Stimulated activated CD8-positive, alpha-beta memory T cell treated with anti-CD3 and anti-CD28 coated beads, Interleukin-7, amount 100 ng/mL, for 1 hour (primary cell): Measurements from ENCODE around the gene TMEM150A.
"Not testable (repeated sequence)": the region's sequence is repeated elsewhere in the genome, so short reads cannot be mapped to it uniquely, and the experiment has no call there.

Experiments used
- DNase-seq, 2 donors: peaks; one replicate each; pipeline ENCODE4 v3.0.0-alpha.2; 2020; ENCODE audit warnings: low read depth in 2 of 2

Gene TMEM150A, protein sequence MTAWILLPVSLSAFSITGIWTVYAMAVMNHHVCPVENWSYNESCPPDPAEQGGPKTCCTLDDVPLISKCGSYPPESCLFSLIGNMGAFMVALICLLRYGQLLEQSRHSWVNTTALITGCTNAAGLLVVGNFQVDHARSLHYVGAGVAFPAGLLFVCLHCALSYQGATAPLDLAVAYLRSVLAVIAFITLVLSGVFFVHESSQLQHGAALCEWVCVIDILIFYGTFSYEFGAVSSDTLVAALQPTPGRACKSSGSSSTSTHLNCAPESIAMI

DNA sequence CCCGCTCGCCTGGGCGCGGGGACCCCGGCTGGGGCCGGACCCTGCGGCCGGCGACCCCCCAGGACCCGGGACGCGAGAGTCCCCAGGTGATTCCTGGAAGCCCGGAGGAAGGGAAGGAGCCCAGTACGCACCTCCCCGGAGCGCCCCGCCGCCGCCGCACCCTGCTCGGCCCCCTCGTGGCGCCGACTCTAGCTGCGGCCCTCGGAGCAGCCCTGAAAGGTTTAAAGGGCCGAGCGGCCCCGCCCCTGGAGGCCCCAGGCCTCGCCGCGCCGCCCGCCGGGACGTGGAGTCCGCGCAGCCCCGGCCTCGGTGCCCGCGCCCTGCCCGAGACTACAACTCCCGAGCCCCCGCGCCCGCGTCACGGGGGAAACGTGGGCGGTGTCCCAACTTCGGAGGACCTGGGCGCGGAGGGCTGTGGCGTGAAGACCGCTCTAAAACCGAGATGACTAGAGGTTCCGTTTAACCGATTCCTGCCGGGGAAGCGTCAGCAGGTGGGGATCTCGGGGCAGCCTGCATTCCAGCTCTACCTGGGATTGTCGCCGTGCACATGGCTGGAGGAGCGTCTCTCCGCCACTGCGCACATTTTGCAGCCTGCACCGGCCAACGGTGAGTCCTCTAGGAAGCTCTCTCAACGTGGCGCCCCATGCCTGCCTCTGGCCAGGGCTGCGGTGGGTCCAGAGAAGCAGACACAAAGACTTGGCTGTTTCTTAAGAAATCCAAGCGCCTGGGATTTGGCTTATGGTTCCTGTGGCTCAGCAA lies at the start of gene TMEM150A:
TSS of gene TMEM150A (minus strand) at position 223 of the 759 bp plus-strand sequence. CDS start 750 bp downstream, outside the sequence.
- peak; percentile 70 to 74 for DNase-seq

DNA sequence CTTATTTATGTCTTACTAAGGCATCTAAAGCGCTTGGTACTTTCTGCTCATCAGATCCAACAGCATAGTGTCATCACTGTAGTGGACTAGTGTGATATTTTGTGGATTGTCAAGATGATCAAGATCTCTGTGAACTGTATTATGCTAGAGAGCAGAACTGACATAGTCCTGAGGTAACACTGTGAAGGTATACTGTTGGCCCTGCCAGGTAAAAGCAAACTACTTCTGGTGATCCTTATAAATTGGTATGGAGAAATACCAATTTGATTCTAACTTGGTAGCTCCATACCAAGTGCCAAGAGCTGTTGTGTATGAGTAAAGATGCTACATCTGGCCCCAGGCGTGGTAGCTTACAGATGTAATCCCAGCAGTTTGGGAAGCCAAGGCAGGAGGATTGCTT lies 49.6 kb upstream of the TMEM150A start:
- no peak for DNase-seq

DNA sequence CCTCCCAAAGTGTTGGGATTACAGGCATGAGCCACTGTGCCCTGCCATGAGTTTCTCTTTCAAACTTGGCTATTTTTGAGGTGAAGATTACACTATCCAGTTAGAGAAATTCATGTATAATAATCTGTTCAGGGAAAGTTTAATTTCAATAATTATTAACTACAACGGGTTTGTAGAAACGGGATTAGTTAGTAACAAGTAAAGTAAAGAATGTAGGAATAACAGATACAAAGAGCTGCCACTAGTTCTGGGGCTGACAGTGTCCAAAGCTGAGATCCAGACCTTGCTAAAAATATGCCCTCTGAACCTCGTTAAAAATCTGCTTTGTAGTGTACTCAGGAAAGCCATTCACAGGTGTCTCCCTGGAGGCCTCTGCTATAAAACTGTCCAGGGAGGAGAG lies 48.6 kb upstream of the TMEM150A start:
- no peak for DNase-seq

DNA sequence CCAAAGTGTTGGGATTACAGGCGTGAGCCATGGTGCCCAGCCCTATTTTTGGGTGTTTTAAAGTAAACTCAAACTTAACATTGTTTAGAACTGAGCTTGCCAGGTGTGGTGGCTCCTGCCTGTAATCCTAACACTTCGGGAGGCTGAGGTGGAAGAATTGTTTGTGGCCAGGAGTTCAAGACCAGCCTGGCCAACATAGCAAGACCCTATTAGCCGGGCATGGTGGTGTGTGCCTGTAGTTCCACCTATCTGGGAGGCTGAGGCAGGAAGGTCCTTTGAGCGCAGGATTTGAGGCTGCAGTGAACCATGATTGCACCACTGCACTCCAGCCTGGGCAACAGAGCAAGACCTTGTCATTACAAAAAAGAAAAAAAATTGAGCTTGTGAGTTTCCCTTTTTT lies 48.0 kb upstream of the TMEM150A start:
- no peak for DNase-seq

DNA sequence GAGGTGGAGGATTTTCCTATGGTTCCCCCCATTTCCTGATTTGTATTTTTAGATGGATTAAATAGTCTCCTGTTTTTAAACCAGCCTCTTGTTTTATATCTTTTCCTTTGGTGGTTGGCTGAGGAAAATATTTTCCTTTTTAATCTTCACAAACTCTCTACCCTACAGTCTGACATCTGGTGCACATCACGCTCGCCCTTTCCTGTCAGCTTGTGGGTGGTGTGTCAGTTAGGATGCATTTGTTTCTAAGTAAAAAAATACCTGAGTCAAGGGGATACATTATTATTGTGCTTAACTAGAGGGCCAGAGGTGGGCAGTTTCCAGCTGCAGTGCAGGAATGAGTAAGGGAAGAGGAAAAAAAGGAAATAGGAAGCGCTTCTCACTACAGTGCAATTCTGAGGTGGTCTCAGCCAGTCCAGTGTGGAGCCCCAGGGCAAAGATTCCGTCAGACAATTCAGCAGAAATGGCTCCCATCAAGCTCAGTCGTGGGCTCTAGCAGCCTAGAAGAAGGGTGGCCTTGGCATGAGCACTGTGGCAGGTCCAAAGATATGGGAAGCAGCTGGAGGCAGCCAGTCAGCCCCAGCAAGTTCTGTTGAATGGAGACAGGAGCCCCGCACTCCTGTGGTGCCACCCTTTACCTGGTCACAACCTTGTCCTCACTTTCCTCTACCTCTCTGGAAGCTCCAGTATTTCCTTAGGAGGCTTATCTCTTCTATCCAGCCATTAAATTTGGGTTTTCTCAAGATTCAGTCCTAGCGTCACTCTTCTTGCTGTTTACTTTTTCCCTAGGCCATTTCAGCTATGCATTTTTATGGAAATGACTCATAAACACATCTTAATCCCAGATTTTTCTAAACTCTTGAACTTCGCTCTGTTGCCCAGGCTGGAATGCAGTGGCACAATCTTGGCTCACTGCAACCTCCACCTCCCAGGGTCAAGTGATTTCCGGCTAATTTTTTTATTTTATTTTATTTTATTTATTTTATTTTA lies 47.0 kb upstream of the TMEM150A start:
- no peak for DNase-seq

DNA sequence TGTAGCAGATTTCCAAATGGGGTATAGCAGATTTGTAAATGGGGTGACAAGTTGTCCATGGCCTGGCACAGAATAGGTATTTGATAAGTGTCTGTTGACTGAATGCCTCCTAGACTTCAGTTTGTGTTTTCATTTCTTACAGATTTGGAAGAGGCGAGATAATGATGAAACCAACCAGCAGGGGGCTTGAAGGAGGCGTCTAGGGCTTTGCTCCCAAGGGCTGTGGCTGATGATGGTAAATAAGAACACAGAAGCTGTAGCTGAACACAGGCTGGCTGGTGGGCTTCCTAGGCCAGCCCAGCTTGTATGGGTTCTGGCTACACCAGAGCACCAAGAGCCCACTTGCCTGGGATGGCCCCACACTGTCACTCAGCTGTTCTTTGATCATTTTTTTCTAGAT lies 46.1 kb upstream of the TMEM150A start:
- no peak for DNase-seq

DNA sequence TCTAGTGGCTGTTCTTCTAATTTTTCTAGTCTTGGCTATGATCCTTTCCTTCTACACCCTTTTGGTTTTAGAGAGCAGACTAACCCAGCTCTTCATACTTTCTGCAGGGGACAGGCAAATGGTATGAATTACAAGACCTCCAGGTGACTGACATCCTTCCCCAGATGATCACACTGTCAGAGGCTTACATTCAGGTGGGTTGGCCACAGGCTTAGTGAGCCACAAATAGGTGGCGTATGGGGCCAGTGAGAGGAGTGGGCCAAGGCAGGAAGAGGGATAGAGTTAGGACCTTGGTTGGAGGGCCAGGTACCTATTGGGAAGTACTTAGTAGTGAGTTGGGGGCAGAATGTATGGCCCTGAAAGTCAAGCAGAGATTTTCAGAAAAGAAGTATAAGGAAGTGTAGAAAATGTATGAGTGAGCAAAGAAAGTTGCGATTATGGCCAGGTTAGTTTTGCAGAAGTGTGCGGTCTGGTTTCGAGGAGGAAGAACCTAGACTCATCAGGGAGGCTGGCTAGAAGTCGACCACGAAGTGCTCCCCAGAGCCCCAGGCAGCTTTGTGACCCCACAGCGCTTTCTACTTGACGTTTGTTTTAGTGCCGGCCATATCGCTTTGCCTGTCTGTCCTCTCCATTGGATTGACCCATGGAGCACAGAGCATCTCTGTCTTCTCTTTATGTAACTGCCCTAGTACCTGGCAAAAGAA lies 45.5 kb upstream of the TMEM150A start:
- no peak for DNase-seq

DNA sequence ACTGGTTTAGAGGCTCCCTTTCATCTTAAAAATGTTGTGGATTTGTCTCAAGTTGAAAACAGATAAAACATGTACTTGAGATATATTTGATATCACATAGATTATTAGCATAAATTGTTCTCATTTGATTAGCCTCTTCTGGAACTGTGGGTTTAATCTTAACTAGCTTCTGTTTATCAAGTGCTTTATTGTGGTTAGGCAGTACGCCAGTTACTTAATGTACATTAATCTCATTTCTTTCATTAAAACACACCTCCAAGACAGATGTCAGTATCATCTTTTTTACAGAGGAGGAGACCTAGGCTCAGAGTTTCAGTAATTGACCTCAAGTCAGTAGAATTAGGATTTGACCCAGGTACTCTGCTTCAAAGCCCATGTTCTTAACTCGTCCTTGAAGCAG lies 43.7 kb upstream of the TMEM150A start:
- no peak for DNase-seq

DNA sequence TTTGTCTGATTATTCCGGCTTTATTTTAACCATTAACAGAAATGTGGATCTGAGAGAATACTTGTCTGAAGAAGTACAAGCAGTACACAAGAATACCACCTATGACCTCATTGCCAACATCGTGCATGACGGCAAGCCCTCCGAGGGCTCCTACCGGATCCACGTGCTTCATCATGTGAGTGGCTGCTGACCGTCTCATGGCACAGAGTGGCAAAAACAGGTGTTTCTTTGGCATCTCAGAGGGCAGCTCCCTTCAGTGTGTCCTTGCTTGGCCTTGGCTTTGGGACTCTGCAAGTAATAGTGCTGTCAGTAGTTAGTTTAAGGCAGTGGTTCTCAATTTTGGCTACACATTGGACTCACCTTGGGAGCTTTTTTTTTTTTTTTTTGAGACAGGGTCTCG lies 42.4 kb upstream of the TMEM150A start:
- DNase-seq, result no peak

DNA sequence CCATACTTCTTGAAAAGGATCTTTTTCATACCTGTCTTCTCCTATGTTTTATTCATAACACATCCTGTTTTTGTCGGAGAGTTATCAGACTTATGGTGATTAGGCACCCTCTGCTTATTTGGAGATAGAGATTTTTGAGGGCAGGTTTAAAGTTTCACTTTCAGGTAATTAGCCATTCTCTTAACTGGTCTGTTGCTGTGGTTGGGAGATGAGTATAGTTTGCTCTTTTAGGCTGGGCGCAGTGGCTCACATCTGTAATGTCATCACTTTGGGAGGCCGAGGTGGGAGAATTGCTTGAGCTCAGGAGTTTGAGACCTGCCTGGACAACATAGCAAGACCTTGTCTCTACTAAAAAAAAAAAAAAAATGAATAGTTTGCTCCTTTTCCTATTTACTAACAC lies 40.2 kb upstream of the TMEM150A start:
- DNase-seq, result no peak

DNA sequence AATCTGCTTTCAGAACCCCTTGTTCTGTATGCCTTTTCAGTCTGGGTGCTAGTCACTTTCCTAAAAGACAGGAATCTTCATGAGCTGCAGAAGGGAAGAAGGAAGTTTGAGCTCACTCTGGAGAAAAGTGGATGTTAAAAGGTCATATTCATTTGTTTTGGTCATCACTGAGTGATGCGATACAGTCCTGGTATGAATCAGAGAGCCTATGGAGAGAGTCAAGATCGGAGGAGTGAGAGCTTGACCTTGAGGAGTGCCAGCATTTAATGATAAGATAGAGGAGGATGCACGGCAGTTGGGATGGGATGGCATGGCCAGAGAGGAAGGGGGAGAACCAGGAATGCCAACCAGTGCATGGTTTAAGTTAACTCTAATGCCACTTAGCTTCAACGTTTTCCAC lies 33.1 kb upstream of the TMEM150A start:
- DNase-seq, result no peak

DNA sequence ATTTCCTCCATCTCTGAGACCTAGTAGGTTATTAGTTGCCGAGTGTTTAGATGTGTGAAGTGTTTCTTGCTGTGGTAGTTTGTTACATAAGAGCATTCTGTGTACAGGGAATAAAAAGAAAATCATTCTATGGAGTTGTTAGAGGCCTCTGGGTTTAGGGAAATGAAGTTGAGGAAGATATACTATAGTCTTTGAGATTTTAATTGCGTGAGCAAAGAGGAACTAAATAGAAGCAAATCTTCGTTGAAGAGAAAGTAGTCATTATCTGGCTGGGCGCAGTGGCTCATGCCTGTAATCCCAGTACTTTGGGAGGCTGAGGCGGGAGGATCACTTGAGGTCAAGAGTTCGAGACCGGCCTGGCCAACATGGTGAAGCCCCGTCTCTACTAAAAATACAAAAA lies 32.5 kb upstream of the TMEM150A start:
- DNase-seq, result no peak

DNA sequence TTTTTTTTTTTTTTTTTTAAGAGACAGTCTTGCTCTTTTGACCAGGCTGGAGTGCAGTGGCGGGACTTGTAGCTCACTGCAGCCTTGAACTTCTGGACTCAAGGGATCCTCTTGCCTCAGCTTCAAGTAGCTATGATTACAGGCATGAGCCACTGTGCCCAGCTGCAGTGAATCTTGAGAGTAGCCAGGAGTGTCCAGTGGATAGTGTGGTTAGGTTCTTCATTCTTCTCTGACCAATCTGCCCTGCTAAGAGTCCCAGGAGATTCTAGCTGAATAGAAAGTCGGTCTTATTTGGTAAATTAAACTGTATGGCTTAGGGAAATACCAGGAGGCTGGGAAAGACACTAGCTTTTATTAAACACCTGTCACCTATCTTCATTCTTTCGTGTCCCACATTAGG lies 28.8 kb upstream of the TMEM150A start:
- no peak for DNase-seq

DNA sequence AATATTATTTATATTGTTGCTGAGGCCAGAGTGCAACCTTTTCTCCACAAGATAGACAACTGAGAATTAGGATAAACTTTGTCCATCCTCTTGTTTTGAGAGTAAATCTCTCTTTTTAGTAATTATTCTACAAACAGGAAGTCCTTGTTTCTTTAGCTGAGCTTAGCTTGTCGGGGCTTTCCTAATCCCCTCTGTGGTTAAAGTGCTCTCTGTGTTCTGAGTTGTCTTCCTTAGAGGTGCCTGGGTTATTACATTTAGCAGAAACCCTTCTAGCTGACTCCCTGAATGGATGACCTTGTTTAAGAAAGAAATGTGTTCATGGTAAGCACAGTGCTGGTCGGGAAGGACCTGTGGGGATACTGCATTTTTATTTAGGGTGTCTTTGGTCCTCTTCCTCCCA lies 26.2 kb upstream of the TMEM150A start:
- no peak for DNase-seq

DNA sequence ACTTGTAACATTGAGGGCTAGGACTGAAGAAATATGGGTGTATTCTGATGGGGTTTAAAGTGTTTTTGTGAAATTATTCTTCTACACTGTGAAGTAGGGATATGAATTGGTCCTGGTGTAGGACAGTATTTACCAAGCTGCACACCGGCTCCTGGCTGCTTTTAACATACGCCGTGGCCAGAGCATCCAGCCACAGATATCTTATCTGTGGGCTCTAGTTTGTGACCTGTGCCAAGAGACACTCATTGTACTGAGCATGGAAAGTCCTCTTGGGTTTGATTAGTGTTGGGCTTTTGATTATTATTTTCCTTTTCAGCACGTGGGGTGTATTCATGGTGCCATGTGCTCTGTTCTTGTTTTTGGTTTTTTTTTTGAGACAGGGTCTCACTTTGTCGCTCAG lies 21.5 kb upstream of the TMEM150A start:
- no peak for DNase-seq

DNA sequence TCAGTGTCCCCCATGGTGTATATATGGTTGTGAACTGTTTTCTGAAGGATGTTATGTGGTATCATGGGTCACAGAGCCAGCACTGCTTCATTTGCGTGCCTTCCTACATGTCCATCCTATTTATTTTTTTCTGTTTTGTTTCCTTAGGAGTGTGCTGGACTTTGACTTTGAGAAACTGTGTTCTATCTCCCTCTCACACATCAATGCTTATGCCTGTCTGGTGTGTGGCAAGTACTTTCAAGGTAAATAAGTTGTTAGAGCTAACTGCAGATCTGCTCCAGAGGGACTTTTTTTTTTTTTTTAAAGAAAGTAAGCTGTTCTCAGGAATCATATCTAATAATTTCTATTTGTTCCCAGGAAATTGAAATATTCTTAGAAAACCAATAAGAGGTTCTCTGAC lies 18.8 kb upstream of the TMEM150A start:
- DNase-seq, result no peak

DNA sequence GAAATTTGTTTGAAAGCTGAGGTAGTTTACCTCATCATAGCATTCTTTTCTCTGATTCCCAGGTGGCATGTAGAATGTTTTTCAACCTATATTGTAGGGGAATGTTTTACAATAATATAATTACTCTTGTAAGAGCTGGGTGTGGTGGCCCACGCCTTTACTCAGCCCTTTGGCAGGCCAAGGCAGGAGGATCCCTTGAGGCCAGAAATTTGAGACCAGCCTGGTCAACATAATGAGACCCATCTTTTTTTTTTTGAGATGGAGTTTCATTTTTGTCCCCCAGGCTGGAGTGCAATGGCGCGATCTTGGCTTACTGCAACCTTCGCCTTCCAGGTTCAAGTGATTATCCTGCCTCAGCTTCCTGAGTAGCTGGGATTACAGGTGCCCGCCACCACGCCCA lies 17.1 kb upstream of the TMEM150A start:
- no peak for DNase-seq

DNA sequence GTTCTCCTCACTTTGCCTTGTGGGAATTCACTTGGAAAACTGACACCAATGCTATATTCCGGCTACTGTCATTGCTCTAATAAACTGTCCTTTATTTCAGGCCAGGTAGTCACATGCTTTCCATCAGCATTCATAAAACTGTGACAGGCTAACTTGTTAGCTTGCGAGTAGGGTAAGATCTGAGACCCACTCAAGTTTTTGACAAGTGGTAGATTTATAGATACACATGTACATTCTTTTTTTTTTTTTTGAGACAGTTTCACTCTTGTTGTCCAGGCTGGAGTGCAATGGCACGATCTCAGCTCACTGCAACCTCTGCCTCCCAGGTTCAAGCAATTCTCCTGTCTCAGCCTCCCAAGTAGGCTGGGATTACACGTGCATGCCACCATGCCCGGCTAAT lies 15.2 kb upstream of the TMEM150A start:
- DNase-seq, result not testable (repeated sequence)

DNA sequence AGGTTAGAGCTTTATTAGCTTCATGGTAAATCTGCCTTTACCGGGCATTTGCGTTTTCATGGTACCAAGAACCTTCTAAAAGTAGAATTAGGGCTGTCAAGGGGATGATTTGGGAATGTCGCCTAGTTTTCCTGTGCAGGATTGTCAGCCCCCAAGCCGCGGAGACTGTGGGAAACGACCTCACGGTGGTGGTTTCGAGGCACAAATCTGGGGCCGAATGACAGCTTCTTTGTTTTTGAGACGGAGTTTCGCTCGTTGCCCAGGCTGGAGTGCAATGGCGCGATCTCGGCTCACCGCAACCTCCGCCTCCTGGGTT lies 12.9 kb upstream of the TMEM150A start:
- DNase-seq, result no peak

DNA sequence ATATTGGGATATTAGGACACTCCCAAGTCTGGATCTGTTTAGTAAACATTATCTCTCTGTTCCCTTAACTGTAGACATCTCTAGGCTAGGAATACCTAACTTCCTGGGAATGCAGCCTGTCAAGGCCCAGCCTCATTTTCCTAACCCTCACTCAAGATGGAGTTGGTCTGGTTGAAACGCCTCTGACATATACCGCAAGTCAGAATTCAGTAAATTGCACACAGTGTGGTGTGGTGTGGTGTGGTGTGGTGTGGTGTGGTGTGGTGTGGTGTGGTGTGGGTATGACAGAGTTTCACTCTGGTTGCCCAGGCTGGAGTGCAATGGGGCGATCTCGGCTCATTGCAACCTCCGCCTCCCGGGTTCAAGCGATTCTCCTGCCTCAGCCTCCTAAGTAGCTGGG lies 12.3 kb upstream of the TMEM150A start:
- not testable (repeated sequence) for DNase-seq

DNA sequence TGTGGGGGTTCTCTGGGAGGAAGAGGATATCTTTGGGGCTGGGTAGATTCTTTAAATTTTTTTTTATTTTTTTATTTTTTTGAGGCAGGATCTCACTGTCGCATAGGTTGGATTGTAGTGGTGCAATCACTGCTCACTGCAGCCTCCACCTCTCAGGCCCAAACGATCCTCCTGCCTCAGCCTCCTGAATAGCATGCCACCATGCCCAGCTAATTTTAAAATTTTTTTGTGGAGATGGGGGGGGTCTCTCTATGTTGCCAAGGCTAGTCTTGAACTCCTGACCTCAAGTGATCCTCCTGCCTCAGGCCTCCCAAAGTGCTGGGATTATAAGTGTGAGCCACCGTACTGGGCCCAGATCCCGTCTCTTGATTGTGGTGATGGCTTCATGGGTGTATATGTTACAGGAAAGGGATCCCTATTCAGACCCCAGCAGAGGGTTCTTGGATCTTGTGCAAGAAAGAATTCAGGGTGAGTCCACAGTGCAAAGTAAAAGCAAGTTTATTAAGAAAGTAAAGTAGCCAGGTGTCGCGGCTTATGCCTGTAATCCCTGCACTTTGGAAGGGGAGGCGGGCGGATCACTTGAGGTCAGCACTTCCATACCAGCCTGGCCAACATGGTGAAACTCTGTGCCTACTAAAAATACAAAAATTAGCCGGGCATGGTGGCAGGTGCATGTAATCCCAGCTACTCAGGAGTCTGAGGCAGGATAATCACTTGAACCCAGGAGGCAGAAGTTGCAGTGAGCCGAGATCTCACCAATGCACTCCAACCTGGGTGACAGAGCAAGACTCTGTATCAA lies 11.4 kb upstream of the TMEM150A start:
- DNase-seq, result no peak
